HL-60 (cell line): Measurements from ENCODE around the gene ZKSCAN4.

Source experiments
- POLR2AphosphoS5 ChIP-seq: IDR thresholded peaks from 2 replicates; pipeline ENCODE4 v1.6.1; 2012; ENCODE audit warnings: low read depth
- TF ChIP-seq, protein P1 (sequence below): IDR thresholded peaks from one replicate; pipeline ENCODE4 v1.5.1; 2011; ENCODE audit warnings: low read length, control low read depth, inconsistent platforms; ENCODE audit not compliant: insufficient read depth

- TF ChIP-seq, protein P1, sequence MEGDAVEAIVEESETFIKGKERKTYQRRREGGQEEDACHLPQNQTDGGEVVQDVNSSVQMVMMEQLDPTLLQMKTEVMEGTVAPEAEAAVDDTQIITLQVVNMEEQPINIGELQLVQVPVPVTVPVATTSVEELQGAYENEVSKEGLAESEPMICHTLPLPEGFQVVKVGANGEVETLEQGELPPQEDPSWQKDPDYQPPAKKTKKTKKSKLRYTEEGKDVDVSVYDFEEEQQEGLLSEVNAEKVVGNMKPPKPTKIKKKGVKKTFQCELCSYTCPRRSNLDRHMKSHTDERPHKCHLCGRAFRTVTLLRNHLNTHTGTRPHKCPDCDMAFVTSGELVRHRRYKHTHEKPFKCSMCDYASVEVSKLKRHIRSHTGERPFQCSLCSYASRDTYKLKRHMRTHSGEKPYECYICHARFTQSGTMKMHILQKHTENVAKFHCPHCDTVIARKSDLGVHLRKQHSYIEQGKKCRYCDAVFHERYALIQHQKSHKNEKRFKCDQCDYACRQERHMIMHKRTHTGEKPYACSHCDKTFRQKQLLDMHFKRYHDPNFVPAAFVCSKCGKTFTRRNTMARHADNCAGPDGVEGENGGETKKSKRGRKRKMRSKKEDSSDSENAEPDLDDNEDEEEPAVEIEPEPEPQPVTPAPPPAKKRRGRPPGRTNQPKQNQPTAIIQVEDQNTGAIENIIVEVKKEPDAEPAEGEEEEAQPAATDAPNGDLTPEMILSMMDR: no peak
- TF ChIP-seq POLR2AphosphoS5: no peak
These were observed 11.9 kb upstream of the ZKSCAN4 start for GRCh38 chr6:28263922-28264321.
